Posterior vena cava (tissue), 2 donors: ENCODE data around the gene KIF4B. TPM values are rescaled to one million over a fixed set of nuclear protein-coding genes. Genes with fewer than 3 reads are reported as not detected.
"Not testable (repeated sequence)": the region's sequence is repeated elsewhere in the genome, so short reads cannot be mapped to it uniquely, and the experiment has no call there.

Experiments
- DNase-seq: peaks from one replicate; pipeline ENCODE4 v3.0.0-alpha.2; 2020; ENCODE audit warnings: low spot score
- intact Hi-C, 2 donors: fragments of 100-400 bp; cut with DNase I; formaldehyde crosslinking; loops; one replicate each; pipeline versions ENCODE4 v1.14.1 to v1.14.2; 2022 to 2023
- long read RNA-seq, 2 donors: library from polyadenylated mRNA; unstranded; transcript quantifications; one replicate each; pipeline ENCODE4 v2.0.0, GENCODE V29; 2020 to 2021
- total RNA-seq, 2 donors: library from RNA; stranded (reverse); fragmentation: NEBNext Ultra II Directional; extraction: Animal tissue kit (Norgen Biotek cat#: 25700); gene quantifications; one replicate each; pipeline ENCODE4 v1.2.1, GENCODE V29; 2021
- donor health status: DM: yes; HTN: yes; CAD: no.
- donor health status: DM: yes; HTN: yes; CAD: no.

Gene KIF4B, protein sequence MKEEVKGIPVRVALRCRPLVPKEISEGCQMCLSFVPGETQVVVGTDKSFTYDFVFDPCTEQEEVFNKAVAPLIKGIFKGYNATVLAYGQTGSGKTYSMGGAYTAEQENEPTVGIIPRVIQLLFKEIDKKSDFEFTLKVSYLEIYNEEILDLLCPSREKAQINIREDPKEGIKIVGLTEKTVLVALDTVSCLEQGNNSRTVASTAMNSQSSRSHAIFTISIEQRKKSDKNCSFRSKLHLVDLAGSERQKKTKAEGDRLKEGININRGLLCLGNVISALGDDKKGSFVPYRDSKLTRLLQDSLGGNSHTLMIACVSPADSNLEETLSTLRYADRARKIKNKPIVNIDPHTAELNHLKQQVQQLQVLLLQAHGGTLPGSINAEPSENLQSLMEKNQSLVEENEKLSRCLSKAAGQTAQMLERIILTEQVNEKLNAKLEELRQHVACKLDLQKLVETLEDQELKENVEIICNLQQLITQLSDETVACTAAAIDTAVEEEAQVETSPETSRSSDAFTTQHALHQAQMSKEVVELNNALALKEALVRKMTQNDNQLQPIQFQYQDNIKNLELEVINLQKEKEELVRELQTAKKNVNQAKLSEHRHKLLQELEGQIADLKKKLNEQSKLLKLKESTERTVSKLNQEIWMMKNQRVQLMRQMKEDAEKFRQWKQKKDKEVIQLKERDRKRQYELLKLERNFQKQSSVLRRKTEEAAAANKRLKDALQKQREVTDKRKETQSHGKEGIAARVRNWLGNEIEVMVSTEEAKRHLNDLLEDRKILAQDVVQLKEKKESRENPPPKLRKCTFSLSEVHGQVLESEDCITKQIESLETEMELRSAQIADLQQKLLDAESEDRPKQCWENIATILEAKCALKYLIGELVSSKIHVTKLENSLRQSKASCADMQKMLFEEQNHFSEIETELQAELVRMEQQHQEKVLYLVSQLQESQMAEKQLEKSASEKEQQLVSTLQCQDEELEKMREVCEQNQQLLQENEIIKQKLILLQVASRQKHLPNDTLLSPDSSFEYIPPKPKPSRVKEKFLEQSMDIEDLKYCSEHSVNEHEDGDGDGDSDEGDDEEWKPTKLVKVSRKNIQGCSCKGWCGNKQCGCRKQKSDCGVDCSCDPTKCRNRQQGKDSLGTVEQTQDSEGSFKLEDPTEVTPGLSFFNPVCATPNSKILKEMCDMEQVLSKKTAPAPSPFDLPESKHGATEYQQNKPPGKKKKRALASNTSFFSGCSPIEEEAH
- under 1 TPM in 1 of 2 donors, not detected in 1; 0.14 TPM for total RNA-seq
- long read RNA-seq, donor 1 = 0 reads
- long read RNA-seq, donor 2 = 0 reads

DNA sequence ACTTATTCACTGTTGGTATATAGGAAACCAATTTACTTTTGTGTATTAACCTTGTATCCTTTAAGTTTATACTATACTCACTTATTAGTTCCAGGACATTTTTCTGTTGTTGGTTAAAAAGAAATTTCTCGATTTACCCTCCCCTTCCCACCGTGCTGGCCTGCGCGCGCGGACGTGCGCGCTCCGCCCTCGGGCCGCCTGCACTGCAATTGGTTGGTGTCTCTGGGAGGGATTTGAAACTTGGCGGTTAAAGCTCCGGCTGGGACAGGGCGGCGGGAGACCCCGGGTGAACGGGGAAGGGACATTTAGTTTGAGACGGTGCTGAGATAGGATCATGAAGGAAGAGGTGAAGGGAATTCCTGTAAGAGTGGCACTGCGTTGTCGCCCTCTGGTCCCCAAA lies at the start of gene KIF4B:
KIF4B (plus strand) TSS at position 230 of the 400 bp plus-strand sequence; CDS start at position 335, 105 bp downstream.
- intact Hi-C loops = no loop called here
- no peak for DNase-seq

DNA sequence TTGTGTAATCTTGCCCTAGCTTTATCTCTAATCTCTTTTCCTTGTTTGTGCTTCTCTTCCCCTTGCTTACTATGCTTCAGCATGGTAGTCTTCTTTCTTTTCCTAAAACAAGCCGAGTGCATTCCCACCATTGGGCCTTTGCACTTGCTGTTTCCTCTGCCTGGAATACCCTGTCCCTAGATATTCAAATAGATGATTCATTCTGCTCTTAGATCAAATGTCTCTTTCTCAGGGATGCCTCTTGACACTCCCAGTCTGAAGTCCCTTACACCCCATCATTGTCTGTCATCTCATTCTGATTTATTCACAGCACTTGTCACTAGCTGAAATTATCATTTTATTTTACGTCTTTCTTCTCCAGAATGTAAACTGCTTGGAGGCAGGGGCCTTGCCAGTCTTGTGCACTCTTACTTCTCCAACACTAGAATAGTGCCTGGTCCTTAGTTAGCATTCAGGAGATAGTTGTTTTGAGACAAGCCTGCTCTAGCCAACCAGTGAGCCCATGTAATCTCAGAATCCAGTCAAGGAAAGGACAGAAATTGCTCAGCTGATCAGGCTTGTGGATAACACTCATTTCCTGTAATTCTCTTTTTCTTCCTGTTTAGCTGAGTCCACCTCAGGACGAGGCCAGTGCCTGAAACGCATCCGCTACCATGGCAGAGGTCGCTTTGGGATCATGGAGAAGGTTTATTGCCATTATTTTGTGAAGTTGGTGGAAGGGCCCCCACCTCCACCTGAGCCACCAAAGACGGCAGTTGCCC lies 47.3 kb upstream of the KIF4B start:
- intact Hi-C loops = no loop called here

DNA sequence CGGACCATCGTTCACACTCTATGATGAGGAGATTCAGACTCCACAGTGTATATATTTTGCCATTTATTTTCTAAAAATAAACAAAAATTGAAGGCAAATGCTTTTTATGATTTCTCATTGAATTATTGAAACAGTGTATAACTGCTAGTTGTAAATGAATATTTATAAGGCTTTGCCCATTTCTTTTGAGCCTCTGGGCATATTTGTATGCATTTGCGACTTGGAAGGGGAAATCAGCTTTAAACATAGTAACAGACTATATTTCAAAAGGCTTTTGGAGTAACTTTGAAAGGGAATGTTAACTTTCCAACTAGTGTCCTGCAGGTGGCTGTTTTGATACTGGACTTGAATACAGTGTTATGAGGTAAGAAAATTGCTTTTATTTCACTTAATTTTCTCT lies 46.7 kb upstream of the KIF4B start:
- DNase-seq = no peak
- intact Hi-C loops = no loop called here

More for the DNA sequence above, 47.3 kb upstream of the KIF4B start:
- DNase-seq = no peak

DNA sequence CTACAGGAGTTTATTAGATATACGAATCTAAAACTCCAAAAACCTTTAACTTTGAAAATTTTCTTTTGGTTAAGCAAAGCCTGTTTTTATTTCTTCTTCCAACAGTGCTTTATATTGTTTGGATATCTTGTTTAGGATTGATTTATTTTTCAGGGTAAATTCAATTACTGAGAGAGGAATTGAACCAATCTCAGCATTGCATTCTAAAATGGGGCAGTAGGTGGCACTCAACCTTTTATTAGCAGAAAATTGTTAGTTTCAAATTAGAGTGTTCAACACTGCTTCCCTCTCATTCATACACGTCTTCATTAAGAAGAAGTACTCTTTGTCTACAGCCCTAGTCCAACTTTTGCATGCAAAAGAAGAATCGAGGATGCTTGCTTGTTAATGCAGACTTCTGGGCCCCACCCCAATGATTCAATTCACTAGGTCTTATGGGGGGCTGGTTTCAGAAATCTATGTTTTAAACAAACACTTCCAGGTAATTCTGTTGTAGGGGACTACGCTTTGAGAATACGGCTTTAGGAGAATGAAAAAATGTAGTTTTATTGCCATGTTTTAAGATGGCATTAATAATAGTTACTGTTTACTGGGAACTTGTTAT lies 46.0 kb upstream of the KIF4B start:
- no peak for DNase-seq
- intact Hi-C loops = no loop called here

DNA sequence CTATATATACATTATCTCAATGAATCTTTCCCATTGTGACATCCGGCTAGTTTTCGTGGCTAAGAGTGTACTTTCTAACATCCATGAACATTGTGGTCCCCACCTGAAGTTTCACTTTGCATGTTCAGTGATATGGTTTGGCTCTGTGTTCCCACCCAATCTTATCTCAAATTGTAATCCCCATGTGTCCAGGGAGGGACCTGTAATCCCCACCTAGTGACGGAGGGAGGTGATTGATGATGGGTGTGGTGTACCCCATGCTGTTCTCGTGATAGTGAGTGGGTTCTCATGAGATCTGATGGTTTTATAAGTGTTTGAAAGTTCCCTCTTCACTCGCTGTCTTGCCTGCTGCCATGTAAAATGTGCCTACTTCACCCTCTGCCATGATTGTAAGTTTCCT lies 44.6 kb upstream of the KIF4B start:
- intact Hi-C loops = no loop called here

DNA sequence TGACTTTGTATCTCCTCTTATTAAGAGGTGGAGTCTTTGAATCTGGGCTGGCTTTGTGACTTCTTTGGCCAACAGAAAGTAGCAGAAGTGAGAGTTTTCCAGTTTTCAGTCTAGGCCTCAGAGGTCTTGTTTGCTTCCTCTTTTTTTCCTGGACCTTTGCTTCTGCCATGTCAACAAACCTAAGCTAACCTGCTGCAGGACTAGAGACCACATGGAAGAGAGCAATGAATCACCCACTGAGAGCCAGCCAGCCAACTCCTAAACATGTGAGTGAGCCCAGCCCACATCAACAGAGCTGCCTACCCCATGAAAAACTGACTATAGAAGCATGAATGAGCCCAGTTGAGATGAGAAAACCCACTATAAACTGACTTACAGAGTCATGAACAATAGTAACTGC lies 42.8 kb upstream of the KIF4B start:
- DNase-seq = no peak
- intact Hi-C loops = no loop called here

More for the DNA sequence above, 44.6 kb upstream of the KIF4B start:
- DNase-seq = no peak

DNA sequence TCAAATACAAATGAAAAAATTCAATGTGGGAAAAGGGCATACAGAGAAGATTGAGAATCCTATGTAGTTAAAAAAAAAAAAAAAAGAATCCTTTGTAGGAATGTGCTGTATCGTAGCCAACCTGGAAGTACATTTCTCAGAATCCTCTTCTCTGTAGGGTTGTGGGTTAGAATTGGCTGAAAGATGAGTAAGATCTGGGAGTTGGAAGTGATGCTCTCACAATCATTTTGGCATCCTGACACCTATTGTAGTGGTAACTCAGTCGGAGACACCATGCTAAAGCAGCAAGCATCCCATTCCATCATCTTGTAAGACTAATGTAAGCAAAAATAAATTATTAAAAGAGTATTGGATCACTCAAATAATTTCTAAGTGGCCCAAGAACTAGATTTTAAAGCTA lies 42.1 kb upstream of the KIF4B start:
- no peak for DNase-seq
- intact Hi-C loops = no loop called here

DNA sequence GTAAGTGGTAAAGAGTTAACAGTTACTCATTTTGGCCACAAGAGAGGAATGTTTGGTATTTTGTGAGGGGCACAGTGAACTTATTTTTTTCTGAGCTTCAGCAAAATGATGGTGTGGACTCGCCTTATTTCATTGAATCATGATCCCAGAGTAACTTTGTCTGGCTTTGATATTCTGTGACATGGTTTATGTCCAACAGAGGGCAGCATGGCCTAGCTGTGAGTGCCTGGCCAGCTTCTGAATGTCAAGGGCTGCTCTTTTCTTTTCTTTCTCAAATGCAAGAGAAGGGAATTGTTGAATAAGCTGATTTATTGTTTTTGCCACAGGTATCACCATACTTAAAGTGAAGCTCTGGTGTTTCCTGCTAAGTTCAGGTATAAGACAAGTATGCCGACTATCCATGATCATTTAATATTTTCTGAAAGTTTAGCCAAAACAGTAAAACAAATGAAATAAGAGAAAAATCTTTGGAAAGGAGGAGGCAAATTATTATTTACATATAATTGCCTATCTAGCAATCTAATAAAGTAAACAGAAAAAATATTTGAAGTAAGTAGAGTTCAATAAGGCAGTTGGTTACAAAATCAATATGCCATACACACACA lies 41.0 kb upstream of the KIF4B start:
- intact Hi-C loops = no loop called here
- no peak for DNase-seq

DNA sequence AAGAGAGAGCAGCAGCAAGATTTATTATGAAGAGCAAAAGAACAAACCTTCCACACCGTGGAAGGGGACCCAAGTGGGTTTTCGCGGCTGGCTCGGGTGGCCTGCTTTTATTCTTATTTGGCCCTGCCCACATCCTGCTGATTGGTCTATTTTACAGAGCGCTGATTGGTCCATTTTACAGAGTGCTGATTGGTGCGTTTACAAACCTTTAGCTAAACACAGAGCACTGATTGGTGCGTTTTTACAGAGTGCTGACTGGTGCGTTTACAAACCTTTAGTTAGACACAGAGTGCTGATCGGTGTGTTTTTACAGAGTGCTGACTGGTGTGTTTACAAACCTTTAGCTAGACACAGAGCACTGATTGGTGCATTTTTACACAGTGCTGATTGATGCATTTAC lies 37.5 kb upstream of the KIF4B start:
- intact Hi-C loops, DNase-seq: not testable (repeated sequence)

DNA sequence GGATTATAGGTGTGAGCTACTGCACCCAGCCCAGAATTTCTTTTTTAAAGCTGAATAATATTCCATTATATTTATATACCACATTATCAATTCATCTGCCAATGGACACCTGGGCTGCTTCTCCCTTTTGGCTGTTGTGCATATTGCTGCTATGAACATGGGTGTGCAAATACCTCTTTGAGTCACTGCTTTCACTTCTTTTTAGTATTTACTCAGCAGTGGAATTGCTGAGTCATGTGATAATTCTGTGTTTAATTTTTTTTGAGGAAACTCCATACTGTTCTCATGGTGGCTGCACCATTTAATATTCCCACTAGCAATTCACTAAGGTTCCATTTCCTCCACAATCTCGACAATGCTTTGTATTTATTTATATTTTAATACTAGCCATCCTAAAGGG lies 36.1 kb upstream of the KIF4B start:
- DNase-seq = no peak
- intact Hi-C loops = no loop called here

DNA sequence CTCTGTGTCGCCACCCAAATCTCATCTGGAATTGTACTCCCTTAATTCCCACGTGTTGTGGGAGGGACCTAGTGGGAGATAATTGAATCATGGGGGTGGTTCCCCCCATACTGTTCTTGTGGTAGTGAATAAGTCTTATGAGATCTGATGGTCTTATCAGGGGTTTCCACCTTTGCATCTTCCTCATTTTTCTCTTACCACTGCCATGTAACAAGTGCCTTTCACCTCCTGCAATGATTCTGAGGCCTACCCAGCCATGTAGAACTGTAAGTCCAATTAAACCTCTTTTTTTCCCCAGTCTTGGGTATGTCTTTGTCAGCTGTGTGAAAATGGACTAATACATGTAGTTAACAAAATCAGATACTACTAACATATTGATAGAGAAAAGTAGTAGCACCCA lies 35.3 kb upstream of the KIF4B start:
- intact Hi-C loops, DNase-seq: not testable (repeated sequence)

DNA sequence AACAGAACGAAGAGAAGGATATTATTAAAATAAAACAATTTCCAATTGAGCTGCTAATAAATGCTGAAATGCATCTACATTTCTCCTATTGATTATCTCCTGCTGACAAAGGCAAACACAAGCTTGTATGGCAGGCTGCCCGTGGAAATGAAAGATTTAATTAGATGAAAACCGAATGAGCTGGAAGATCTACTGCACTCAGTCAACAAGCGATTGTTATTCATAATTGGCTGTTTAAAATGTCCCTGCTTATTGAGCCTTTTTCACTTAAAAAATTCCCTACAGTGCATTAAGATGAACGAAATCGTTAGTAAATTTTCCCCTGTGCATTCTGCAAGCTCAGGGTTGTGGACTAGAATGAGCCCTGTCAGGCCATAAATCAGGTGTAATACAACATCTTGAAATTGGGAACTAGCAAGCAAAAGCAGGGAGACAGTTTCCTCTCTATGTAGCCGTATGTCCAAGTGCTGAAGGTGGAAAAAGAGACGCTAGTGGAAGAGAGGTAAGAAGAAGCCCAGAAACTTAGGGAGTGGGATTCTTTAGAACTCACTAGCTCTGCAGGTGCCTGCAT lies 28.5 kb upstream of the KIF4B start:
- DNase-seq = no peak
- intact Hi-C loops = no loop called here

DNA sequence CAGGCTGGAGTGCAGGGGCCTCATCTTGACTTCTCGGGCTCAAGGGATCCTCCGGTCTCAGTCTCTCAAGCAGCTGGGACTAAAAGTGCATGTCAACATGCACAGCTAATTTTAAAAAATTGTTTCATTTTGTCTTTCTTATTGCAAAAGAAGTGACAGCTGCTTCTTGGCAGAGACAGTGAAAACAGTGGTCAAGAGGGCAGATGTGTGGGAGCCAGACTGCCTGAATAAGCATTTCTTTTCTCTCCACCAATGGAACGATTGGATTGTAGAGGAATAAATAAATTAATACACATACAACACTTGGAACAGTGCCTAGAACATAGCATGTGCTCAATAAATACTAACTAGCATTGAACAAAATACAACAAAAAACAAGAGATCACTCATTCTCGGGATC lies 27.4 kb upstream of the KIF4B start:
- intact Hi-C loops = no loop called here
- DNase-seq = no peak

DNA sequence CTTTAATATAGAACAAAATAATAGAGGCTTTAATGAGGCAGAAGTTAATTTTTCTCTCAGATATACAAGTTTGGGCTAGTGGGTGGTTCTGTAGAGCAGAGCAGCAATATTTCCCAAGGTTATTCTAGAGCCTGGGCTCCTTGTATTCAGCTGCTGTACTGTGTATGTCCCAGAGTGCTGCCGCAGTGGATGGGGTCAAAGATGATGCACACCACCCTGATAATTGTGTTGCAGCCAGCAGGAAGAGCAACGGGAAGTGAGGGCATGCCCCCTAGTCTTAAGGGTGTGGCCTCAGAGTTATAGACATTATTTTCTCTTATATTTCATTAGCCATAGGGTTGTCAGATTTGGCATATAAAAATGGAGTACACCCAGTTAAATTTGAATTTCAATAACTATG lies 23.9 kb upstream of the KIF4B start:
- DNase-seq = no peak
- intact Hi-C loops = loop anchor here in 1 of 2 donors (5.0 kb wide), 1 partner anchor 568 kb away; no protein-coding TSS in a partner anchor

DNA sequence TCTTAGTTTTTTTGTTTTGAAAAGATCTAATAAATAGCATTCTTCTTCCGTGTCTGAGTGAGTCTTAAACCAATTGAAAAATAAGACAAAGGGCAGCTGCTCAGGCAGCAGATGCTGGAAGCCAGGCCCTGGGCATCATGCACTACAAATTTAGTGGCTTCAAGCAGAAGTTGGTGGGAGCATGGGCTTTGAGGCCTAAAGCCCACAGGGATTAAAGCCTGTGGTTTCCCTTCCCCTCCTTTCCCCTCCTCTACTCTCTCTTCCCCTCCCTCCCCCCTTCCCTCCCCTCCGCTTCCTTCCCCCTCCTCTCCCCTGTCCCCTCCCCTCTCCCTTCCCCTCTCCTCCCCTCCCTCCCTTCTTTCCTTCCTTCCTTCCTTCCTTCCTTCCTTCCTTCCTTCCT lies 20.1 kb upstream of the KIF4B start:
- DNase-seq = no peak
- intact Hi-C loops = loop anchor here in 1 of 2 donors (5.0 kb wide), 1 partner anchor 564 kb away; no protein-coding TSS in a partner anchor

DNA sequence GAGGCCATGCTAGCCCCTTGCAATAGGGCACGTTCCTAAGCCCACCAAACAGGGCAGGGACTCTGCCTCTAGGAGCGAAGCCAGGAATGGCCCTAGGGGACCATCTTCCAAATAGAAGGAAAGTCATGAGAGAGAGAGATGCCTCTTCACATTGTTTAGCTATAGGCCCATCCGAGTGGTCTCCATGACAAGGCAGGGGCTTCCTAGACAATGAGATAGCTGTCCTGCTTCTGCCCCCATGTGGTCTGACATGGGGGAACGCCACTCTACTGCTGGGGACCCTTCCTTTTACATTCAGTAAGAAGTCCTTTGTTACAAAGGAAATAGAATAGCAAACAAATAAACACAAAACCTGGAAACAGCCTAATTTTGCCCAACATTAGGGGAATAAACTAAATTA lies 17.9 kb upstream of the KIF4B start:
- intact Hi-C loops = no loop called here
- no peak for DNase-seq

DNA sequence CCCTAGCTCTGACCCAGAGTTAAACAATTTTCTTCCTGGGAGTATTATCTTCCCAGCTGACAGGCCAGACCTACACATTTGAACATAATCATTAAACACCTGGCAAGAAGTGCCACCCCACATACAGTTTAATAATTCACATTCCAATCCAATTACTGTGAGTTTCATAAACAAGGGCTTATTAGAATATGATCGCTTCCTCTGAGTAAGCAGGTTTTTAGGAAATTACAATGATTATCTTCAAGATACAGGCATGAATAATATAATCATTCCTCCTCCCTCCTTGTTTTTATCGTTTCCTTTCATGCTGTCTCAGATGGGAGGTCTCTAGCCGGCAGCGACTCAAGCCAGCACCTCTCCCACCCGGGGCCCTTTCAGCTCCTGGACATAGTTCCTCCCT lies 15.8 kb upstream of the KIF4B start:
- intact Hi-C loops = no loop called here
- no peak for DNase-seq

DNA sequence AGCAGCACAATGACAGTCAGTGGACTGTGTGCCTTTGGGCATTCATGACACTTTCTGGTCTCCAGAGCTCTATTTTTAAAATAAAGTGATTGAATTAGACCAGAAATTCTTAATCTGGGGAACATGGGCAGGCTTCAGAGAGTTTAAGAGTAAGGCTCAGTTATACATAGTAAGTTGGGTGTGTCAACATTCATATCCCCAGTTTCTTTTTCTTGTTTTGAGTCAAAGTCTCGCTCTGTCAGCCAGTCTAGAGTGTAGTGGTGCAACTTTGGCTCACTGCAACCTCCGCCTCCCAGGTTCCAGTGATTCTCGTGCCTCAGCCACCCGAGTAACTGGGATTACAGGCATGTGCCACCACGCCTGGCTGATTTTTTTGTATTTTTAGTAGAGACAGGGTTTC lies 13.7 kb upstream of the KIF4B start:
- no peak for DNase-seq
- intact Hi-C loops = no loop called here
